ENCODE measurements around the gene DCC. TPM values are rescaled to one million over a fixed set of nuclear protein-coding genes. Genes with fewer than 3 reads are reported as not detected.

Gene DCC, protein sequence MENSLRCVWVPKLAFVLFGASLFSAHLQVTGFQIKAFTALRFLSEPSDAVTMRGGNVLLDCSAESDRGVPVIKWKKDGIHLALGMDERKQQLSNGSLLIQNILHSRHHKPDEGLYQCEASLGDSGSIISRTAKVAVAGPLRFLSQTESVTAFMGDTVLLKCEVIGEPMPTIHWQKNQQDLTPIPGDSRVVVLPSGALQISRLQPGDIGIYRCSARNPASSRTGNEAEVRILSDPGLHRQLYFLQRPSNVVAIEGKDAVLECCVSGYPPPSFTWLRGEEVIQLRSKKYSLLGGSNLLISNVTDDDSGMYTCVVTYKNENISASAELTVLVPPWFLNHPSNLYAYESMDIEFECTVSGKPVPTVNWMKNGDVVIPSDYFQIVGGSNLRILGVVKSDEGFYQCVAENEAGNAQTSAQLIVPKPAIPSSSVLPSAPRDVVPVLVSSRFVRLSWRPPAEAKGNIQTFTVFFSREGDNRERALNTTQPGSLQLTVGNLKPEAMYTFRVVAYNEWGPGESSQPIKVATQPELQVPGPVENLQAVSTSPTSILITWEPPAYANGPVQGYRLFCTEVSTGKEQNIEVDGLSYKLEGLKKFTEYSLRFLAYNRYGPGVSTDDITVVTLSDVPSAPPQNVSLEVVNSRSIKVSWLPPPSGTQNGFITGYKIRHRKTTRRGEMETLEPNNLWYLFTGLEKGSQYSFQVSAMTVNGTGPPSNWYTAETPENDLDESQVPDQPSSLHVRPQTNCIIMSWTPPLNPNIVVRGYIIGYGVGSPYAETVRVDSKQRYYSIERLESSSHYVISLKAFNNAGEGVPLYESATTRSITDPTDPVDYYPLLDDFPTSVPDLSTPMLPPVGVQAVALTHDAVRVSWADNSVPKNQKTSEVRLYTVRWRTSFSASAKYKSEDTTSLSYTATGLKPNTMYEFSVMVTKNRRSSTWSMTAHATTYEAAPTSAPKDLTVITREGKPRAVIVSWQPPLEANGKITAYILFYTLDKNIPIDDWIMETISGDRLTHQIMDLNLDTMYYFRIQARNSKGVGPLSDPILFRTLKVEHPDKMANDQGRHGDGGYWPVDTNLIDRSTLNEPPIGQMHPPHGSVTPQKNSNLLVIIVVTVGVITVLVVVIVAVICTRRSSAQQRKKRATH (N-terminal part only)
- total RNA-seq = 1 to 10 TPM in 1 of 4 donors, under 1 TPM in 1, not detected in 2; 0.84 to 1.2 TPM

DNA sequence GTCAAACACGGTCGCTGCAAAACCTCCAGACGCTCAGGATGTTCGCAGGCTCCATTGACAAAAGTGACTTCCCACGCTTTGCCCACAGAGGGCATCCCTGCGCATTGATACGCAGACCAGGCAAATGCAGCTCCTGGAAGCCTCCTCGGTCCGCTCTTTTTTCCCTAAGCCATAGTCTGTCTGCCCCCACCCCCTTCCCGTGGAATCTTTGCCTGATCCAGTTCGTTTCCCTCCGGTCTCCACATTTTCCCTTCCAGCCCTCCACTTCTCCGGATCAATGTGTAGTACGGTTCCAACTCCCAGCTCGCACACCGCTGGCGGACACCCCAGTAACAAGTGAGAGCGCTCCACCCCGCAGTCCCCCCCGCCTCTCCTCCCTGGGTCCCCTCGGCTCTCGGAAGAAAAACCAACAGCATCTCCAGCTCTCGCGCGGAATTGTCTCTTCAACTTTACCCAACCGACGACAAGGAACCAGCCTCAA lies at the start of gene DCC:
DCC (plus strand) TSS at position 307 of the 481 bp plus-strand sequence. CDS start 591 bp downstream, outside the sequence.
- 1 to 2% methylated on average over 27 of the region's 27 CpGs for WGBS, 2 donors
- TF ChIP-seq CTCF (IDR thresholded peaks at IDR 0.05) = peak in 1 of 5 experiments; percentile 9
- TF ChIP-seq POLR2A (IDR thresholded peaks at IDR 0.05) = no peak
- H3K4me1 ChIP-seq = peaks cover 0 to 28% (median 0%) of the 10 kb centered on the region in 4 donors
- no peak for DNase-seq (ENCODE audit: low spot score in 2 of 2)
- H3K36me3 ChIP-seq = no peaks in the 10 kb centered on the region
- peaks cover 0 to 67% of the 10 kb centered on the region in 2 donors for H3K27me3 ChIP-seq
- H3K9me3 ChIP-seq = no peaks in the 10 kb centered on the region
- no peak within 1 kb of the TSS for H3K27ac ChIP-seq
- H3K4me3 ChIP-seq = peak within 1 kb of the TSS in 3 of 4 donors; percentile 2 to 29 (median 9)

- peaks cover 0 to 5% (median 0%) of the 10 kb centered on the region in 4 donors for H3K9me3 ChIP-seq
- WGBS, 2 donors = 59 to 60% methylated on average over 2 of the region's 2 CpGs
- no peak for DNase-seq (ENCODE audit: low spot score in 2 of 2)
- H3K4me3 ChIP-seq = no peak overlapping the region
- no peaks in the 10 kb centered on the region for H3K4me1 ChIP-seq
- H3K36me3 ChIP-seq = no peaks in the 10 kb centered on the region
- H3K27ac ChIP-seq = no peak overlapping the region
- no peaks in the 10 kb centered on the region for H3K27me3 ChIP-seq
- TF ChIP-seq CTCF (IDR thresholded peaks at IDR 0.05) (no peak), POLR2A (IDR thresholded peaks at IDR 0.05) (no peak), EP300 (IDR thresholded peaks at IDR 0.05) (no peak)
These were observed 29.3 kb upstream of the DCC start for GRCh38 chr18:52310651-52311050.

- H3K27me3 ChIP-seq = no peaks in the 10 kb centered on the region
- H3K36me3 ChIP-seq = no peaks in the 10 kb centered on the region
- WGBS, 2 donors = 65 to 67% methylated on average over 2 of the region's 2 CpGs
- H3K9me3 ChIP-seq = peaks cover 0 to 5% (median 0%) of the 10 kb centered on the region in 4 donors
- no peaks in the 10 kb centered on the region for H3K4me1 ChIP-seq
- no peak overlapping the region for H3K4me3 ChIP-seq
- no peak for TF ChIP-seq POLR2A (IDR thresholded peaks at IDR 0.05)
- TF ChIP-seq EP300 (IDR thresholded peaks at IDR 0.05) = no peak
- TF ChIP-seq CTCF (IDR thresholded peaks at IDR 0.05) = no peak
- H3K27ac ChIP-seq = no peak overlapping the region
- no peak for DNase-seq (ENCODE audit: low spot score in 2 of 2)
These were observed 28.7 kb upstream of the DCC start for GRCh38 chr18:52311331-52311730.

DNA sequence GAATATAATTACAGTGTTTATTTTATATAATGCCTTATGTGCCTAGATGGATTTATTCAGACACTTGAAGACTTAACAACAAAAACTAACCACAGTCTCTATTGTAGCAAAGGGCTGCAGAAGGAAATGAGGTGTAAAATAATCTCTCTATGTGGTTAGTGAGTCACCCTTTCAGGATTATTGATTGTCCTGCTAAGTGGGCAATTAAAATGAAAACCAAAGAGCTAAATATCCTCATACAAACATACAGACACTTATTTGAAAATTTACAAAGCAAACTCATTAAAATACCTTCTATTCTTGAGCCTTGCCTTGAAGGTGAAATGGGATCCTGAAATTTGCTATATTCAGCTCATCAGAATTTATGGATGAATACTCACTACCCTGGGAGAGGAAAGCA lies 27.7 kb upstream of the DCC start:
- DNase-seq (ENCODE audit: low spot score in 2 of 2) = no peak
- Histone ChIP-seq H3K9me3 (peaks cover 0 to 5% (median 0%) of the 10 kb centered on the region in 4 donors), H3K4me3 (no peak overlapping the region), H3K27ac (no peak overlapping the region), H3K27me3 (no peaks in the 10 kb centered on the region), H3K36me3 (no peaks in the 10 kb centered on the region), H3K4me1 (no peaks in the 10 kb centered on the region)
- TF ChIP-seq CTCF (IDR thresholded peaks at IDR 0.05) = no peak
- TF ChIP-seq EP300 (IDR thresholded peaks at IDR 0.05) = no peak
- no peak for TF ChIP-seq POLR2A (IDR thresholded peaks at IDR 0.05)

Measured in tibial nerve (tissue), 4 donors.